ENCODE results near the gene TBC1D25.
"Not testable (repeated sequence)": the region's sequence is repeated elsewhere in the genome, so short reads cannot be mapped to it uniquely, and the experiment has no call there.

TBC1D25 gene

DNA sequence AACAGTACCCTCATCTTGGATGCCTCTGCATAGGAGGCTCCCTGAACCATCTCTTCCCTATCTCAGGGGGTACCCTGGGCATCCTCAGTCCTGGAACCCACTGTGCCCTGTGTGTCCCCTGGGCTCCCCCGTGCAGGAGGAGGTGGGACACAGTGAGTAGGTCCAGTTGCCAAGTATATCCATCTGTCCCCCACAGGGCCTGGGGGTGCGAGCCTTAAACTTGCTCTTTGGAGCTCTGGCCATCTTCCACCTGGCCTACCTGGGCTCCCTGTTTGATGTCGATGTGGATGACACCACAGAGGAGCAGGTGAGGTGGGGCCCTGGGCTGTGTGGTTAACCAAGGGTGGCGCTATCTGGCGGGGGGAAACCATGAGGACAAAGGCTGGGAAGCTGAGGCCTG, 22.5 kb upstream of the TBC1D25 start:
- no peak for DNase-seq

GRCh38 chrX:48519481-48519880, 20.0 kb upstream of the TBC1D25 start:
- DNase-seq = not testable (repeated sequence)

DNA sequence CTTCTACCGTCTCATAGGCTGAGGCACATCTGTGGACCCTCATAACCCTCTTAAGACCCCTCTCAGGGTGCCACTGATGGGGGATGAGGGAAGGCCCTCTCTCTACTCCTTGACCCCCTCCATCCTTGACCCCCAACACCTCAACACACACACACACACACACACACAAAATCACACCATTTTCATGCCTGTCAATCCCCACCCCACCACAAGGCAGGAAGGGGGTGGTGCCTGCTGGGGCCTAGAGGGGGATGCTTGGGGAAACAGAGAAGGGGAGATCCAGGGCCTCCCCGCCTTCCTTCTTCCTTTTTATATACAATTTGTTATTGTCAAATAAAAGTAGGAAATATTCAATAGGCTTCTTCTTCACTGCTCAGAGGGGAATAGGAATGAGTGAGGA, 19.1 kb upstream of the TBC1D25 start:
- no peak for DNase-seq

- DNase-seq = peak; percentile 35
Observed at GRCh38 chrX:48520976-48521352, 18.6 kb upstream of the TBC1D25 start.

DNA sequence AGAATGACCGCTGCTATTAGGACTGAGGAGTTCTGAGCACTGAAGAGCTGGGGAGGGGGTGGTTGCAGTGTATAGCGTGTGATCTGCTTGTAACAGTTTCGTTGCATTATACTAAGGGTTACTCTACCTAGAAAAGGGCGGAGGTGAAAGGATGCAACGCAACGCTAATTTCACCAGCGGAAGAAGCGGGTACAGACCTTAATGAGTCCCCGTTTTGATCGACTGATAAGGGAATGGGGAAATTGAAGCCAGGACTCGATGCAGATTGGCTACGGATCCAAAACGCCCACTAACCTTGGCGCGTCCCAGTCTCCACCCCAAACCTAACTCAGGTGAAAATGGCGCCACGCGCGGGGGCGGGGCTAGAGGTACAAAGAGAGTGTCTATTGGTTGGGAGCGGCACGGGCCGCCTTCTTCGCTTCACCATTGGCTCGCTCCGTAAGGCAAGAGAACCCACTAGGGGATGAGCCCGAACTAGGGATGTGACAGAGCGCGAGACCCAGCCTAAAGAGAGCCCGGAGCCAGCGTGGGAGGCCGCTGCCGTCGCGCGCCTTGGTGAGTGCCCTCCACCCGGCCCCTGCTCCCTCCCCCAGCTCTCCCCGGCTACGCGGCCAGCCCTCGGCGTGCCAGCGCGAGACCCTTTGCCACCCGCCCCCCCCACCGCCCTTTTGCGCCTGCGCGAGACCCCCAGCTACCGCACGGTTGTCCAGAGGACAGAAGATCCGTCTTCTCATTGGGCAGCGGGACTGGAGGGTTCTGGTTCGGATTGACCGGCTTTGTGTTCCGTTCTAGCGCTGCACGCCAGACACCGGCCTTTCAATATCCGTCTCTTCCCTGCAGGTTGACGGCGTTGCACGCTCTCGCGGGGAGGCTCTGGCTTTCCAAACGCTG, 17.9 kb upstream of the TBC1D25 start, which contains the start of gene EBP:
TSS of gene EBP (plus strand) at position 456 of the 891 bp plus-strand sequence. CDS start 1,964 bp downstream, outside the sequence.
- DNase-seq = peak; percentile 83

GRCh38 chrX:48522291-48522690, 17.2 kb upstream of the TBC1D25 start:
- no peak for DNase-seq

DNA sequence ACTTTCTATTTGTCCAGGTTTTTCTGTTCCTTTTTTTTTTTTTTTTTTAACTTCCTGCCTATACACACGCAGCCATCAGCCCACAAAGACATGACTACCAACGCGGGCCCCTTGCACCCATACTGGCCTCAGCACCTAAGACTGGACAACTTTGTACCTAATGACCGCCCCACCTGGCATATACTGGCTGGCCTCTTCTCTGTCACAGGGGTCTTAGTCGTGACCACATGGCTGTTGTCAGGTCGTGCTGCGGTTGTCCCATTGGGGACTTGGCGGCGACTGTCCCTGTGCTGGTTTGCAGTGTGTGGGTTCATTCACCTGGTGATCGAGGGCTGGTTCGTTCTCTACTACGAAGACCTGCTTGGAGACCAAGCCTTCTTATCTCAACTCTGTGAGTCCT, 15.8 kb upstream of the TBC1D25 start:
- no peak for DNase-seq

DNA sequence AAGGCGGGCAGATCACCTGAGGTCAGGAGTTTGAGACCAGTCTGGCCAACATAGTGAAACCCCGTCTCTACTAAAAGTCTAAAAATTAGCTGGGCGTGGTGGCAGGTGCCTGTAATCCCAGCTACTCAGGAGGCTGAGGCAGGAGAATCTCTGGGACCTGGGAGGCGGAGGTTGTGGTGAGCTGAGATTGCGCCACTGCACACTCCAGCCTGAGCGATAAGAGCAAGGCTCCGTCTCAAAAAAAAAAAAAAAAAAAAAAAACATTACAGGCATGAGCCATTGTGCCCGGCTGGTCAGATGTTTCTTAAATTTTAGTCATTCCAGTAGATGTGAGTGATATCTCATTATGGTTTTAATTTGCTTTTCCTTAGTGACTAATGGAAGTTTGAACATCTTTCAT, 13.7 kb upstream of the TBC1D25 start:
- DNase-seq = not testable (repeated sequence)

DNA sequence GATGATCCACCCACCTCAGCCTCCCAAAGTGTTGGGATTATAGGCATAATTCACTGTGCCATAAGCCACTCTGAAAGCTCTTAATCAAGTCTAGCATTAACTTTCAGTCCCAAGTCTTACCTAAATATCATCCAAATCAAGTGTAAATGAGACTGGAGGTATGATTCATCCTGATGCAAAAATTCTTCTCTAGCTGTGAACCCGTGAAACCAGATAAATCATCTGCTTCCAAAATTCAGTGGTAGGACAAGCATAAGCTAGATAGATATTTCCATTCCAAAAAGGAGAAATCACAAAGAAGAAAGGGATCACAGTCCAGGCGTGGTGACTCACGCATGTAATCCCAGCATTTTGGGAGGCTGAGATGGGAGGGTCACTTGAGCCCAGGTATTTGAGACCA, 8.8 kb upstream of the TBC1D25 start:
- no peak for DNase-seq

- DNase-seq = peak; percentile 15
Observed at GRCh38 chrX:48531358-48531959, 8.1 kb upstream of the TBC1D25 start.

GRCh38 chrX:48532161-48532560, 7.4 kb upstream of the TBC1D25 start:
- peak; percentile 11 for DNase-seq

DNA sequence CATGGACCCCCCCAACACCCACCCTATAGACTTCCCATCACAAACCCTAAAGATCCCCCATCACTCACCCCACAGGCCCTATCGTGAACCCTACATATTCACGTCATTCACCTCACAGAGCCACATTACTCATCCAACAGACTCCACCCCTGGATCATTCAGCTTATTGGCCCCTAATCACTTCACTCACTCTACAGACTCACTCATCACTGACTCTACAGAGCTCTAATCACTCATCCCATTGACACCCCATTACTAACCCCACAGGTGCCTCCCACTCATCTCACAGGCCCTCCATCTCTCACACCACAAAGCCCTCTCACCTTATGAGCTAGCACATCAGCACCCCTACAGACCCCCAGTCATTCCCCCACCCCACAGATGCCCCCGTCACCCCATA, 6.3 kb upstream of the TBC1D25 start:
- no peak for DNase-seq

DNA sequence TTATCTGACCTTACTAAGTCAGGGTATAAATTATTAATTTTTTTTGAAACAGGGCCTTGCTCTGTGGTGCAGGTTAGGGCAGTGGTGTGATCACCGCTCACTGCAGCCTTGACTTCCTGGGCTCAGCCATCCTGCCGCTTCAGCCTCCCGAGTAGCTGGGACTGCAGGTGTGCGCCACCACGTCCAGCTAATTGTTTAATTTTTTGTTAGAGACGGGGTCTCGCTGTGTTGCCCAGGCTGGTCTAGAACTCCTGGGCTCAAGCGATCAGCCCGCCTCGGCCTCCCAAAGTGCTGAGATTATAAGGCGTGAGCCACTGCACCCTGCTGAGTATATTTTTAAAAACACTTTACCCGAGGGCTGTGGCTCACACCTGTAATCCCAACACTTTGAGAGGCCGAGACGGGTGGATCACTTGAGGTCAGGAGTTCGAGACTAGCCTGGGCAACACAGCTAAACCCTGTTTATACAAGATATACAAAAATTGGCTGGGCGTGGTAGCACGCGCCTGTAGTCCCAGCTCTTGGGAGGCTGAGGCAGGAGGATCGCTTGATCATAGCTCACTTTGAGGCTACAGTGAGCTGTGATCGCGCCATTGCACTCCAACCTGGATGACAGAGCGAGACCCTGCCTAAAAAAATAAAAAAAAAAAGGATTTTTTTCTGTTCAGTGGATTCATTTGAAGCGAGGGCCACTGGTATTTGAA, 721 bp upstream of the TBC1D25 start:
- no peak for DNase-seq

DNA sequence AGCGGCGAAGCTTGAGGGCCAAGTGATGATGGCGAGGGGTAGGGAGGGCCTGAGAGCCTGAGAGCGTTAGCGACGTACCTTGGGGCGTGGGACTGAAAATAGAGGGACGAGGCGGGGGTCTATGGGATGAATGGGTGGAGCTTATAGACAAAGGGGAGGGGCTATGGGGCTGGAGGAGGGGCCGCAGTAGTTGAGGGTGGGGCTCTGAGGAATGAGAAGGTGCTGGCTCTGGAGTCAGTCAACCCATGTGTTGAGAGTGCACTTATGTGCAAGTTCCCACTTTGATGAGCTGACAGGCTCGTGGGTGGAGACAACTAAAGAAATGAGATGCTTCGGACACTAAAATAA, 488 bp downstream of the TBC1D25 start:
- DNase-seq = no peak

GRCh38 chrX:48540480-48540879, 966 bp downstream of the TBC1D25 start:
- no peak for DNase-seq

GRCh38 chrX:48541140-48541814, 1.8 kb downstream of the TBC1D25 start:
- no peak for DNase-seq

DNA sequence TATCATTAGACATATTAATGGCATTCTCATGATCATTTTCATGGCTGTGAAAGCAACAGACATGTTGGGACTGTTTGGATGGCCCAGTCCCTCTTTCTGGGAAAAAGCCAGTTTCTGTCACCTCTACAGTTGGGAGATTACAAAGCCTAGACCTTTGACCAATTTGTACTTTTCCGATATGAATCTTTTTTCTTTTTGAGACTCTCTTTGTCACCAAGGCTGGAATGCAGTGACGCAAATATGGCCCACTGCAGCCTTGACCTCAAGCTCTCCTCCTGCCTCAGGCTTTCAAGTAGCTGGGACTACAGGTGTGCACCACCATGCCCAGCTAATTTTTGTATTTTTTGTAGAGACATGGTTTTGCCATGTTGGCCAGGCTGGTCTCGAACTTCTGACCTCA, 9.4 kb downstream of the TBC1D25 start:
- DNase-seq = no peak

DNA sequence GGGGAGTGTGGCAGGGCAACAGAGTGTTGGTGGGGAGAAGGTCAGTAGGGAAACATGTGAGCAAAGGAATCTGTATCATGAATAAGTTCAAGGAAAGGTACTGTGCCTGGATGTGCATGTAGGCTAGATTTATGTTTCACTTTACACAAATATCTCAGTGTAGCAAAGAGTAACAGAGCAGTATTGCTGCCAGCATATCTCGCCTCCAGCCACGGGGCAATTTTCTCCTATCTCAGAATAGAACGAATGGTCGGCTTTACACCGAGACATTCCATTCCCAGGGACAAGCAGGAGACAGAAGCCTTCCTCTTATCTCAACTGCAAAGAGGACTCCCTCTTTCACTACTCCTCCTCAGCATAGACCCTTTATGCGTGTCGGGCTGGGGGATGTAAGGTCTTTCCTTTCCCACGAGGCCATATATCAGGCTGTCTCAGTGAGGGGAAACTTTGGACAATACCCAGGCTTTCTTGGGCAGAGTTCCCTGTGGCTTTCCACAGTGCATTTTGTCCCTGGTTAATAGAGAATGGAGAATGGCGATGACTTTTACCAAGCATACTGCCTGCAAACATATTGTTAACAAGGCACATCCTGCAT, 16.3 kb downstream of the TBC1D25 start:
- not testable (repeated sequence) for DNase-seq

DNA sequence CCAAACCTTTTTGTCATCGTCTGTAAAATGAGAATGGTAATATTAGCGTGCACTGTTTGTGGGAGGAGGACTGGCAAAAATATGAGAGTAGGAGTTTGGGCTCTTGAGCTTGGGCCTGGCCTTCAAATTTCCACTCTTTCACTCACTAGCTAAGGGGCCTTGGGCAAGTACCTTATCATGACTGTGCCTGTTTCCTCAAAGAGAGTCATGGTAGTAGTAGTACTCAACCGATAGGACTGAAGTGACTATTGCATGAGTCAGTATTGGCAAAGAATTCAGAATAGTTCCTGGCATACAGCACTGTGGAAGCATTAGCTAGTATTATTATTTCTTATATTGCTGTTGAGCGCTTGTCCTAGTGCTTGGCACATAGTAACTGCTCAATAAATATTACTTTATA, 18.8 kb downstream of the TBC1D25 start:
- DNase-seq = no peak

GRCh38 chrX:48559636-48560035, 20.1 kb downstream of the TBC1D25 start:
- DNase-seq = no peak

DNA sequence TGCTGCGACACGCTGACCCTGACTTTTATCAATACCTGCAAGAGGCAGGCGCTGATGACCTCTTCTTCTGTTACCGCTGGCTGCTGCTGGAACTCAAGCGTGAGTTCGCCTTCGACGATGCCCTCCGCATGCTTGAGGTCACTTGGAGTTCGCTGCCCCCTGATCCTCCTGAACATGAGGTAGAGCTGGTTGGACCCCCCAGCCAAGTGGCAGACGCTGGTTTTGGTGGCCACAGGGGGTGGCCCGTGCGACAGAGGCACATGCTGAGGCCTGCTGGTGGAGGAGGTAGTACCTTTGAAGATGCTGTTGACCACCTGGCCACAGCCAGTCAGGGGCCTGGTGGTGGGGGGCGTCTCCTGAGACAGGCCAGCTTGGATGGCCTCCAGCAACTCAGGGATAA, 20.5 kb downstream of the TBC1D25 start:
- DNase-seq = no peak

GRCh38 chrX:48560681-48561080, 21.2 kb downstream of the TBC1D25 start:
- DNase-seq = no peak

DNA sequence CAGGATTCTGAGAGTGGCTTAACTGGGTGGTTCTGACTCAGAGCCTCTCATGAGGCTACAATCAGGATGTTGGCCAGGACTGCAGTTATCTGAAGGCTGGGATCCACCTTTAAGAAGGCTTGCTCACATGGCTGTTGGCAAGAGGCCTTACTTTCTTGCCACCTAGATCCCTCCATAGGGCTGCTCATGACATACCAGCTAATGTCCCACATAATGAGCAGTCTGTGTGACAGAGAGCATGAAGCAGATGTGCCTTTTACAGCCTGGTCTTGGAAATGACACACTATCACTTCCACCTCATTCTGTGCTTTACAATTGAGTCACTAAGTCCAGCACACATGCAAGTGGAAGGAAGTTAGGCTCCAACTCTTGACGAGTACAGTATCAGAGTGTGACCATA, 30.4 kb downstream of the TBC1D25 start:
- no peak for DNase-seq
